WI38 (cell line): ENCODE results near the gene OSBP2.

Source experiments
- H3K4me3 ChIP-seq: 2 replicates; pipeline ENCODE4 v1.5.1; 2011; ENCODE audit warnings: low read depth, mild to moderate bottlenecking, control low read depth, low read length
- CTCF ChIP-seq: IDR thresholded peaks from 2 replicates; pipeline ENCODE4 v1.5.1; 2012; ENCODE audit warnings: low read depth, mild to moderate bottlenecking, control low read depth, low read length

Gene OSBP2

GRCh38 chr22:30884211-30885000 lies 189.7 kb downstream of the OSBP2 start:
- H3K4me3 ChIP-seq: no peak overlapping the region
- no peak for TF ChIP-seq CTCF

GRCh38 chr22:30885001-30885366 lies 190.3 kb downstream of the OSBP2 start:
- H3K4me3 ChIP-seq: no peak overlapping the region

GRCh38 chr22:30885591-30885990 lies 190.9 kb downstream of the OSBP2 start:
- no peak overlapping the region for H3K4me3 ChIP-seq
- TF ChIP-seq CTCF: no peak

More at GRCh38 chr22:30885001-30885366, 190.3 kb downstream of the OSBP2 start:
- TF ChIP-seq CTCF: no peak

- H3K4me3 ChIP-seq: no peak overlapping the region
- no peak for TF ChIP-seq CTCF
Observed at GRCh38 chr22:30887453-30887852, 192.8 kb downstream of the OSBP2 start.

- no peak overlapping the region for H3K4me3 ChIP-seq
- TF ChIP-seq CTCF: no peak
Observed at GRCh38 chr22:30887861-30888260, 193.2 kb downstream of the OSBP2 start.

- TF ChIP-seq CTCF: no peak
- no peak overlapping the region for H3K4me3 ChIP-seq
Observed at GRCh38 chr22:30889268-30889995, 194.8 kb downstream of the OSBP2 start.

- no peak for TF ChIP-seq CTCF
- no peak overlapping the region for H3K4me3 ChIP-seq
Observed at GRCh38 chr22:30889996-30890480, 195.4 kb downstream of the OSBP2 start.
